ENCODE measurements around the gene TRPM7. TPM values are rescaled to one million over a fixed set of nuclear protein-coding genes. Genes with fewer than 3 reads are reported as not detected.

TRPM7 gene
- polyA plus RNA-seq, 2 of the 4 experiments (the other 2 are of a cell fraction): 25.7 to 47.8 TPM

- peak; percentile 7 for FAIRE-seq
- H3K4me3 ChIP-seq: no peak overlapping the region
- ChIA-PET POLR2A (interaction anchor here (0.6 kb wide), 2 partner anchors 10 to 55 kb away, joined by 3 to 4 read pairs; partner anchors contain the start of gene SPPL2A), CTCF (interaction anchor here (0.6 kb wide), 2 partner anchors 9 to 168 kb away, joined by 3 to 4 read pairs; no protein-coding TSS in a partner anchor)
- H3K9me3 ChIP-seq: no peaks in the 10 kb centered on the region
- H3K27ac ChIP-seq: no peak overlapping the region
- DNase-seq (ENCODE audit: low read depth in 1 of 2, low spot score in 1 of 2): no peak
- TF ChIP-seq NR3C1 (IDR thresholded peaks at IDR 0.05) (no peak), POLR2AphosphoS2 (conservative IDR thresholded peaks at IDR 0.05; ENCODE audit: low read length) (no peak), CBX2 (IDR thresholded peaks at IDR 0.05; ENCODE audit: borderline replicate concordance, low read depth) (no peak), TFCP2L1 (CRISPR knock-in tag; IDR thresholded peaks at IDR 0.05) (no peak), NFE2L2 (conservative IDR thresholded peaks at IDR 0.05; ENCODE audit: low read length) (no peak), HOXB5 (CRISPR knock-in tag; IDR thresholded peaks at IDR 0.05) (no peak), HOXB13 (CRISPR knock-in tag; IDR thresholded peaks at IDR 0.05; ENCODE audit: low read depth) (no peak), HOXA7 (CRISPR knock-in tag; IDR thresholded peaks at IDR 0.05) (no peak)
- no peak overlapping the region for H3K4me2 ChIP-seq
- ATAC-seq: no peak
- no peaks in the 10 kb centered on the region for H3K4me1 ChIP-seq
These were observed 24.0 kb upstream of the TRPM7 start for GRCh38 chr15:50710585-50710984.

DNA sequence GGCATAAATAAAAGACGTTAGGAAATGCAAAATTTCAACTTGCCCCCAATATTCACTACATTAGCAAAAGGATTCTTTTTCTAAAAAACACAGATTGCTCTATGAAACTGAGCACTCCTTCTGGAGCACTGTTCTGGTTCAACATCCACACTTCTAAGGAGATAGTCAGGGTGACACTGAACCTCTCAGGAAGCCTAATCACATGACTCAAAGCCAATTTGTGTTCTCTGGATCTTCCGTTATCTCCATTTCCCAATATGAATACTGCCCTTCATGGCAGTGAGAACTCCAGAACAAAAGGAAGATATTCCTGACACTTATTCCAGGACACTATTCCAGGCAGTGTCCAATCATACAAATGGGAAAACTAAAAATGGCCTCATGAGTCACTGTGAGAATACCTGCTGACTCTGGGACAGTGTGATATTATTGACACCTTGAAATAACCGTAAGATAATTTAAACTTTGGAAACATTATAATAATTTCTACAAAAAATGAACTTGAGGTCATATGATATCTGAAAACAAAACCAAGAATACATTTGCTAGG lies 21.4 kb upstream of the TRPM7 start:
- POLR2A ChIA-PET: no interaction called here
- TF ChIP-seq MAX (IDR thresholded peaks at IDR 0.05): no peak
- TF ChIP-seq NPAS2 (CRISPR knock-in tag; IDR thresholded peaks at IDR 0.05; ENCODE audit: borderline replicate concordance): no peak
- TF ChIP-seq RAD21 (conservative IDR thresholded peaks at IDR 0.05 in 1 of 2, IDR thresholded peaks at IDR 0.05 in 1 of 2): no peak
- TF ChIP-seq GATA3 (IDR thresholded peaks at IDR 0.05; ENCODE audit: borderline replicate concordance): no peak
- TF ChIP-seq, protein P1, sequence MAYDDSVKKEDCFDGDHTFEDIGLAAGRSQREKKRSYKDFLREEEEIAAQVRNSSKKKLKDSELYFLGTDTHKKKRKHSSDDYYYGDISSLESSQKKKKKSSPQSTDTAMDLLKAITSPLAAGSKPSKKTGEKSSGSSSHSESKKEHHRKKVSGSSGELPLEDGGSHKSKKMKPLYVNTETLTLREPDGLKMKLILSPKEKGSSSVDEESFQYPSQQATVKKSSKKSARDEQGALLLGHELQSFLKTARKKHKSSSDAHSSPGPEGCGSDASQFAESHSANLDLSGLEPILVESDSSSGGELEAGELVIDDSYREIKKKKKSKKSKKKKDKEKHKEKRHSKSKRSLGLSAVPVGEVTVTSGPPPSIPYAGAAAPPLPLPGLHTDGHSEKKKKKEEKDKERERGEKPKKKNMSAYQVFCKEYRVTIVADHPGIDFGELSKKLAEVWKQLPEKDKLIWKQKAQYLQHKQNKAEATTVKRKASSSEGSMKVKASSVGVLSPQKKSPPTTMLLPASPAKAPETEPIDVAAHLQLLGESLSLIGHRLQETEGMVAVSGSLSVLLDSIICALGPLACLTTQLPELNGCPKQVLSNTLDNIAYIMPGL (CRISPR knock-in tag; IDR thresholded peaks at IDR 0.05; ENCODE audit: borderline replicate concordance): no peak
- TF ChIP-seq FOXS1 (CRISPR knock-in tag; IDR thresholded peaks at IDR 0.05): no peak
- no peak for TF ChIP-seq ZSCAN20 (CRISPR knock-in tag; IDR thresholded peaks at IDR 0.05)
- no peak for TF ChIP-seq POLR2A (IDR thresholded peaks at IDR 0.05; ENCODE audit: low read length)
- TF ChIP-seq FOSL2 (IDR thresholded peaks at IDR 0.05): no peak
- TF ChIP-seq FOSL2 (CRISPR knock-in tag; IDR thresholded peaks at IDR 0.05): no peak

DNA sequence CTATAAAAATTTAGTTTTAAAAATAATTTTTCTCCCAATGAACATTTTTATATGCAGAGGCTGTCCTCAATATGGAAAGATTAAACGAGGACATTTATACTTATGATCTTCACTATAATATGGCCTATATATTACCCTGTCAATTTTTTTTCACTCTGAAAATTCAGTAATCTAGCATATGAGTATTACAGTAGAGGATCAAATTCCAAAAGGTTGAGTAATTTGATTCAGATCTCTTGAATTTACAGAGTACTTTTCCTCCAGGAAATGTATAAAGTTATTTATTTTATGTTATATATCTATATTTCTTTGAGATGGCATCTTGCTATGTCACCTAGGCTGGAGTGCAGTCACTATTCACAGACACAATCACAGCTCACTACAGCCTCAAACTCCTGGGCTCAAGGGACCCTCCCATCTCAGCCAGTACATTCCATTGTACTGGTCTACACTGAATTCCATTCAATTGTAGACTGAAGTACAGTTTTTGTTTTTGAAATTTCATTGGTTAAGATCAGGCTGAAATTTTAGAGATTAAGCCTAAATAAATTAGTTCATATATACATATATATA lies 16.3 kb upstream of the TRPM7 start:
- Histone ChIP-seq H3K4me3 (no peak overlapping the region), H3K27ac (no peak overlapping the region), H3K9me3 (no peaks in the 10 kb centered on the region), H3K4me2 (peak overlapping the region; percentile 15; the same call in 1 of the 3 replicates), H3K4me1 (peaks cover 5% of the 10 kb centered on the region; the same call in 2 of the 3 replicates)
- peak; percentile 82 for FAIRE-seq
- WGBS (ENCODE audit: missing lambda C conversion rate): 74% methylated on average over 1 of the region's 1 CpG
- CTCF ChIA-PET: interaction anchor here (0.6 to 1.6 kb wide), 3 partner anchors 22 to 184 kb away, joined by 3 to 4 read pairs (median 3); no protein-coding TSS in a partner anchor
- POLR2A ChIA-PET: no interaction called here
- TF ChIP-seq ZFP36 (IDR thresholded peaks at IDR 0.05; ENCODE audit: borderline replicate concordance, partially characterized antibody) (no peak), POLR2A (IDR thresholded peaks at IDR 0.05; ENCODE audit: low read length) (no peak), BHLHE40 (IDR thresholded peaks at IDR 0.05; ENCODE audit: low read depth, low read length) (no peak), EHF (CRISPR knock-in tag; IDR thresholded peaks at IDR 0.05) (no peak), FOSB (CRISPR knock-in tag; IDR thresholded peaks at IDR 0.05) (no peak), MAX (IDR thresholded peaks at IDR 0.05) (no peak), MAFK (IDR thresholded peaks at IDR 0.05; ENCODE audit: partially characterized antibody) (no peak)
- no peak for DNase-seq (ENCODE audit: low read depth in 1 of 2, low spot score in 1 of 2)
- ATAC-seq: peak in 1 of 2 experiments; percentile 54; a peak in 2 of 6 replicates

More for the DNA sequence above, 21.4 kb upstream of the TRPM7 start:
- ATAC-seq: no peak
- Histone ChIP-seq H3K4me3 (no peak overlapping the region), H3K9me3 (no peaks in the 10 kb centered on the region), H3K27ac (no peak overlapping the region), H3K4me2 (no peak overlapping the region), H3K4me1 (peaks cover 2% of the 10 kb centered on the region; the same call in 2 of the 3 replicates)
- no peak for DNase-seq (ENCODE audit: low read depth in 1 of 2, low spot score in 1 of 2)
- CTCF ChIA-PET: interaction anchor here (0.7 kb wide), 1 partner anchor 197 kb away, joined by 4 read pairs; no protein-coding TSS in a partner anchor
- 87% methylated on average over 3 of the region's 3 CpGs for WGBS (ENCODE audit: missing lambda C conversion rate)
- FAIRE-seq: no peak

All from A549 (cell line).